Endothelial cell of umbilical vein (primary cell): ENCODE data around the gene SH3BP5. TPM values are rescaled to one million over a fixed set of nuclear protein-coding genes. Genes with fewer than 3 reads are reported as not detected.

ENCODE experiments used
- BruUV-seq: library from RNA; stranded (reverse); fragments of 400-500 nt; replicated peaks from 2 replicates; lab custom pipeline; 2021; lab: Mats Ljungman, UMichigan
- CTCF ChIA-PET: fragments of 300-600, 350-600 bp; sonication (Branson Sonifier 250); formaldehyde crosslinking; loops from one replicate; lab custom pipeline; 2021; ENCODE audit warnings: antibody characterized with exemption, inconsistent platforms; lab: Charles Lee
- POLR2A ChIA-PET: fragments of 300-600, 350-600 bp; sonication (Branson Sonifier 250); formaldehyde crosslinking; loops from one replicate; lab custom pipeline; 2021; ENCODE audit warnings: antibody characterized with exemption, inconsistent platforms; lab: Charles Lee
- DNase-seq: peaks from one replicate; pipeline ENCODE4 v3.0.0-alpha.2; 2011; ENCODE audit warnings: low read depth, low spot score
- FAIRE-seq: peaks from 2 replicates; lab custom pipeline; 2011; peaks lifted over from hg19 to GRCh38; lab: Jason Lieb, UNC
- H2AFZ ChIP-seq: 2 replicates; pipeline ENCODE4 v1.6.0; 2012; ENCODE audit warnings: low read depth, low read length, control low read depth, inconsistent platforms
- H3K27ac ChIP-seq: 2 replicates; pipeline ENCODE4 v1.5.1; 2011; ENCODE audit warnings: low read depth, mild to moderate bottlenecking, control low read depth, low read length, moderate library complexity; ENCODE audit not compliant: insufficient read depth
- H3K27me3 ChIP-seq, 2 experiments: 2 replicates each; pipeline versions ENCODE4 v1.6.0 to v1.6.1; 2011; ENCODE audit warnings: low read length in 2 of 2, mixed read lengths in 1 of 2; ENCODE audit not compliant: control insufficient read depth in 2 of 2, insufficient read depth in 2 of 2
- H3K36me3 ChIP-seq, 2 experiments: 2 replicates in 1 of 2; 3 replicates in 1 of 2; pipeline ENCODE4 v1.5.1; 2011; ENCODE audit warnings: low read length in 2 of 2, mild to moderate bottlenecking in 1 of 2, moderate library complexity in 1 of 2; ENCODE audit not compliant: control insufficient read depth in 2 of 2, insufficient read depth in 2 of 2; ENCODE audit errors: extremely low read depth in 1 of 2
- H3K4me1 ChIP-seq: 3 replicates; pipeline ENCODE4 v1.5.1; 2011; ENCODE audit warnings: mild to moderate bottlenecking, low read length; ENCODE audit not compliant: control insufficient read depth, insufficient read depth; ENCODE audit errors: extremely low read depth
- H3K4me2 ChIP-seq: 2 replicates; pipeline ENCODE4 v1.6.1; 2011; ENCODE audit warnings: low read length, control low read depth, mixed read lengths; ENCODE audit not compliant: insufficient read depth
- H3K4me3 ChIP-seq, 3 experiments: fragments of 200-600 bp in 1 of 3; sonication (generic), shearing (Covaris generic) in 1 of 3; replicated peaks in 1 of 3; 2 replicates each; pipeline ENCODE4 v1.5.1; 2011 to 2016; ENCODE audit warnings: control low read depth in 3 of 3, low read length in 3 of 3, mild to moderate bottlenecking in 2 of 3, inconsistent platforms in 1 of 3, low read depth in 1 of 3, moderate library complexity in 1 of 3; ENCODE audit not compliant: insufficient read depth in 1 of 3
- H3K79me2 ChIP-seq: 2 replicates; pipeline ENCODE4 v1.6.0; 2012; ENCODE audit warnings: low read length, inconsistent platforms; ENCODE audit not compliant: control insufficient read depth, insufficient read depth
- H3K9ac ChIP-seq: replicated peaks from 2 replicates; pipeline ENCODE3; 2011; ENCODE audit warnings: low read length, control low read depth; ENCODE audit not compliant: insufficient read depth; ENCODE audit errors: extremely low read depth
- H3K9me1 ChIP-seq: replicated peaks from 3 replicates; pipeline ENCODE4 v1.6.0; 2011; ENCODE audit warnings: mild to moderate bottlenecking, low read length; ENCODE audit not compliant: control insufficient read depth, insufficient read depth; ENCODE audit errors: extremely low read depth
- H3K9me3 ChIP-seq: replicated peaks from 2 replicates; pipeline ENCODE4 v1.5.1; 2012; ENCODE audit warnings: low read length, inconsistent platforms; ENCODE audit not compliant: control insufficient read depth, insufficient read depth
- H4K20me1 ChIP-seq: replicated peaks from 2 replicates; pipeline ENCODE3; 2011; ENCODE audit warnings: mild to moderate bottlenecking, low read length; ENCODE audit not compliant: control insufficient read depth, insufficient read depth; ENCODE audit errors: extremely low read depth
- EZH2 ChIP-seq: IDR thresholded peaks from 2 replicates; pipeline ENCODE4 v1.6.1; 2012; ENCODE audit warnings: borderline replicate concordance, low read depth, mild to moderate bottlenecking, moderate library complexity, low read length, inconsistent platforms; ENCODE audit not compliant: severe bottlenecking
- FOS ChIP-seq: IDR thresholded peaks from 2 replicates; pipeline ENCODE4 v1.6.1; 2011; ENCODE audit warnings: mild to moderate bottlenecking, low read length, moderate library complexity, borderline replicate concordance; ENCODE audit not compliant: insufficient read depth
- JUN ChIP-seq: IDR thresholded peaks from 2 replicates; pipeline ENCODE4 v1.6.1; 2011; ENCODE audit warnings: borderline replicate concordance, low read depth; ENCODE audit not compliant: insufficient read length, insufficient read depth
- MYC ChIP-seq: IDR thresholded peaks from one replicate; pipeline ENCODE4 v1.6.1; 2011; ENCODE audit warnings: mild to moderate bottlenecking, low read depth, low read length
- POLR2A ChIP-seq: IDR thresholded peaks from 2 replicates; pipeline ENCODE4 v1.6.1; 2012; ENCODE audit warnings: low read depth, mild to moderate bottlenecking, control low read depth, low read length
- POLR2AphosphoS5 ChIP-seq: IDR thresholded peaks from 2 replicates; pipeline ENCODE4 v1.6.1; 2012; ENCODE audit warnings: low read depth, mild to moderate bottlenecking, control low read depth, low read length, moderate library complexity; ENCODE audit not compliant: insufficient read depth
- dilution Hi-C: fragments of 300-500 bp; cut with MboI; formaldehyde crosslinking; loops from one replicate; pipeline ENCODE4 v1.15.0; 2019; ENCODE audit warnings: low sequenced_read_pairs; ENCODE audit not compliant: extremely low pct_ligation_motif_present
- intact Hi-C: fragments of 100-400 bp; cut with micrococcal nuclease; formaldehyde crosslinking; loops from one replicate; pipeline ENCODE4 v1.10.0; 2022
- polyA plus RNA-seq, 4 experiments: library from polyadenylated mRNA; depleted of rRNA in 3 of 4; stranded (reverse) in 3 of 4; unstranded in 1 of 4; fragments of >200 nt; gene quantifications; 2 replicates each; pipeline versions ENCODE4 v1.2.1 to v1.2.3, GENCODE V29; 2011 to 2012; ENCODE audit warnings: missing spikeins in 1 of 4
- total RNA-seq: library from RNA; stranded (reverse); gene quantifications from 2 replicates; pipeline ENCODE4 v1.2.3, GENCODE V29; 2021
- TF ChIP-seq, protein P1 (sequence below), 2 donors: IDR thresholded peaks; 1 replicate in 1 of 2; 2 replicates in 1 of 2; pipeline ENCODE4 v1.5.1; 2011; ENCODE audit warnings: low read length in 2 of 2, mild to moderate bottlenecking in 2 of 2, moderate library complexity in 2 of 2, control low read depth in 1 of 2, inconsistent platforms in 1 of 2, low read depth in 1 of 2; ENCODE audit not compliant: insufficient read depth in 1 of 2; ENCODE audit errors: extremely low read depth in 1 of 2

Gene SH3BP5
- total and polyA plus RNA-seq, 2 donors (not counting 3 experiments of a cell fraction or from before 2014, with no cell fraction given), result 35.3 to 76.3 TPM

DNA sequence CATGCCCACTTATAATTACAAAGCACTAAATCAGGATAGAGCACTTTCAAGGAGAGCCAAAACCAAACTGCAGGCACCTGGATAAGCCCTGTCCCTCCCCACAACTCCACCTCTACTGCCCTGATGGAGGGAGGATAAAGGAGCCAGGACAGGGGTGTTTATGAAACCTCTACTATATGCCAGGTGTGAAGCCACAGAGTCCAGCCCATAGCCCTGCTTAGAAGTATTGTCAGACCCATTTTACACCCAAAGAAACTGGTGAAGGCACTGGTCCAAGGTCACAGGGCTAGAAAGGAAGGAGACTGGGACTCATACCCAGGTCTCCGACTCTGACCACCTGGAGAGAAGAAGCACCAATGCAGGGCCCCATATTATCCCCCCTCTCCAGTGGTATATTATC lies 48.7 kb downstream of the SH3BP5 start:
- intact Hi-C loops (no loop called here), dilution Hi-C loops (no loop called here)
- Histone ChIP-seq H4K20me1 (no peaks in the 10 kb centered on the region), H3K4me2 (no peak overlapping the region), H3K79me2 (peaks cover 89% of the 10 kb centered on the region), H2AFZ (no peak overlapping the region), H3K4me1 (no peaks in the 10 kb centered on the region), H3K9ac (no peak overlapping the region), H3K27ac (no peak overlapping the region), H3K9me1 (no peaks in the 10 kb centered on the region), H3K4me3 (no peak overlapping the region), H3K27me3 (no peaks in the 10 kb centered on the region), H3K9me3 (no peaks in the 10 kb centered on the region), H3K36me3 (peaks cover 0 to 2% of the 10 kb centered on the region in 2 experiments)
- ChIA-PET CTCF (interaction anchor here (0.8 to 2.1 kb wide), 2 partner anchors 12 to 122 kb away, joined by 3 to 6 read pairs; no protein-coding TSS in a partner anchor), POLR2A (no interaction called here)
- FAIRE-seq, result no peak
- no peak for DNase-seq
- TF ChIP-seq POLR2AphosphoS5 (no peak), EZH2 (no peak), MYC (no peak), FOS (no peak), POLR2A (no peak), JUN (no peak)
- TF ChIP-seq, protein P1, sequence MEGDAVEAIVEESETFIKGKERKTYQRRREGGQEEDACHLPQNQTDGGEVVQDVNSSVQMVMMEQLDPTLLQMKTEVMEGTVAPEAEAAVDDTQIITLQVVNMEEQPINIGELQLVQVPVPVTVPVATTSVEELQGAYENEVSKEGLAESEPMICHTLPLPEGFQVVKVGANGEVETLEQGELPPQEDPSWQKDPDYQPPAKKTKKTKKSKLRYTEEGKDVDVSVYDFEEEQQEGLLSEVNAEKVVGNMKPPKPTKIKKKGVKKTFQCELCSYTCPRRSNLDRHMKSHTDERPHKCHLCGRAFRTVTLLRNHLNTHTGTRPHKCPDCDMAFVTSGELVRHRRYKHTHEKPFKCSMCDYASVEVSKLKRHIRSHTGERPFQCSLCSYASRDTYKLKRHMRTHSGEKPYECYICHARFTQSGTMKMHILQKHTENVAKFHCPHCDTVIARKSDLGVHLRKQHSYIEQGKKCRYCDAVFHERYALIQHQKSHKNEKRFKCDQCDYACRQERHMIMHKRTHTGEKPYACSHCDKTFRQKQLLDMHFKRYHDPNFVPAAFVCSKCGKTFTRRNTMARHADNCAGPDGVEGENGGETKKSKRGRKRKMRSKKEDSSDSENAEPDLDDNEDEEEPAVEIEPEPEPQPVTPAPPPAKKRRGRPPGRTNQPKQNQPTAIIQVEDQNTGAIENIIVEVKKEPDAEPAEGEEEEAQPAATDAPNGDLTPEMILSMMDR (IDR thresholded peaks at IDR 0.05; ENCODE audit: extremely low read depth in 1 of 2, insufficient read depth in 1 of 2, low read depth in 1 of 2, low read length in 2 of 2), result no peak
- no TSS peak for BruUV-seq
